SU-DHL-6 (cell line): ENCODE measurements around the gene OSBPL5.

Experiments used
- EZH2phosphoT487 ChIP-seq: fragments of 200-600 bp; sonication (generic), shearing (Covaris generic); conservative IDR thresholded peaks from 2 replicates; pipeline ENCODE4 v1.6.1; 2018; ENCODE audit warnings: mild to moderate bottlenecking, antibody characterized with exemption, low read length, moderate library complexity, mixed read lengths
- TF ChIP-seq, protein P1 (sequence below): fragments of 200-600 bp; sonication (generic); IDR thresholded peaks from one replicate; pipeline ENCODE4 v1.5.1; 2017; ENCODE audit warnings: antibody characterized with exemption, mild to moderate bottlenecking, low read length, moderate library complexity; ENCODE audit not compliant: insufficient read depth, poor library complexity, severe bottlenecking

DNA sequence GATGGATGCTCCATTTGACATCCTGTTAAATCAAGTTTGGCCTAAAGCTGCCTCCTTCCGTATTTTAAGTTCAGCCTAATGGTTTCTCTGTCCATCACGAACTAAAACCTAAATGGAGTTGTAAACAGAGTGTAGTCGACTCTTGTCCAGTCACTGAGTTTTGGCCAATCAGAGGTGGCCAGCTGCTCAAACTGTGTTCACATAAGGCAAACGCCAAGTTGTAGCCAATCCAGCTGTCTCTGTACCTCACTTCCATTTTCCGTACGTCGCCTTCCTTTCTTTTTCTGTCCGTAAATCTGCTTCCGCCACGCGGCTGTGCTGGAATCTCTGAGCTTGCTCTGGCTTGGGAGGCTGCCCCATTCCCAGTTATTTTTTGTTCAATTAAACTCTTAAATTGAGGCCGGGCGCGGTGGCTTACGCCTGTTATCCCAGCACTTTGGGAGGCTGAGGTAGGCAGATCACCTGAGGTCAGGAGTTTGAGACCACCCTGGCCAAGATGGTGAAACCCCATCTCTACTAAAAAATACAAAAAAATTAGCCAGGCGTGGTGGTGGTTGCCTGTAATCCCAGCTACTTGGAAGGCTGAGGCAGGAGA is 87.2 kb downstream of the OSBPL5 start:
- TF ChIP-seq, protein P1, sequence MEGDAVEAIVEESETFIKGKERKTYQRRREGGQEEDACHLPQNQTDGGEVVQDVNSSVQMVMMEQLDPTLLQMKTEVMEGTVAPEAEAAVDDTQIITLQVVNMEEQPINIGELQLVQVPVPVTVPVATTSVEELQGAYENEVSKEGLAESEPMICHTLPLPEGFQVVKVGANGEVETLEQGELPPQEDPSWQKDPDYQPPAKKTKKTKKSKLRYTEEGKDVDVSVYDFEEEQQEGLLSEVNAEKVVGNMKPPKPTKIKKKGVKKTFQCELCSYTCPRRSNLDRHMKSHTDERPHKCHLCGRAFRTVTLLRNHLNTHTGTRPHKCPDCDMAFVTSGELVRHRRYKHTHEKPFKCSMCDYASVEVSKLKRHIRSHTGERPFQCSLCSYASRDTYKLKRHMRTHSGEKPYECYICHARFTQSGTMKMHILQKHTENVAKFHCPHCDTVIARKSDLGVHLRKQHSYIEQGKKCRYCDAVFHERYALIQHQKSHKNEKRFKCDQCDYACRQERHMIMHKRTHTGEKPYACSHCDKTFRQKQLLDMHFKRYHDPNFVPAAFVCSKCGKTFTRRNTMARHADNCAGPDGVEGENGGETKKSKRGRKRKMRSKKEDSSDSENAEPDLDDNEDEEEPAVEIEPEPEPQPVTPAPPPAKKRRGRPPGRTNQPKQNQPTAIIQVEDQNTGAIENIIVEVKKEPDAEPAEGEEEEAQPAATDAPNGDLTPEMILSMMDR = no peak
- TF ChIP-seq EZH2phosphoT487 = no peak
